Neural progenitor cell (in vitro differentiated cells): ENCODE results near the gene XRN1. TPM values are rescaled to one million over a fixed set of nuclear protein-coding genes. Genes with fewer than 3 reads are reported as not detected.
"Not testable (repeated sequence)": the region's sequence is repeated elsewhere in the genome, so short reads cannot be mapped to it uniquely, and the experiment has no call there.

ENCODE experiments used
- DNase-seq: peaks from one replicate; pipeline ENCODE4 v3.0.0-alpha.2; 2016; ENCODE audit warnings: low spot score
- H2AFZ ChIP-seq: fragments of 200-600 bp; sonication (generic); replicated peaks from 2 replicates; pipeline ENCODE4 v1.6.1; 2016; ENCODE audit warnings: antibody characterized with exemption
- H3F3A ChIP-seq: fragments of 200-600 bp; sonication (generic); 2 replicates; pipeline ENCODE4 v1.6.1; 2016; ENCODE audit warnings: antibody characterized with exemption, low read depth
- H3K27ac ChIP-seq: fragments of 200-600 bp; sonication (generic); 2 replicates; pipeline ENCODE4 v1.5.1; 2016; ENCODE audit warnings: mild to moderate bottlenecking
- H3K27me3 ChIP-seq: fragments of 200-600 bp; sonication (generic); 2 replicates; pipeline ENCODE4 v1.6.1; 2016; ENCODE audit warnings: mild to moderate bottlenecking, moderate library complexity
- H3K36me3 ChIP-seq: fragments of 200-600 bp; sonication (generic); 2 replicates; pipeline ENCODE4 v1.5.1; 2016
- H3K4me1 ChIP-seq: fragments of 200-600 bp; sonication (generic); 2 replicates; pipeline ENCODE4 v1.6.1; 2016; ENCODE audit warnings: mixed run types
- H3K4me2 ChIP-seq: fragments of 200-600 bp; sonication (generic); 2 replicates; pipeline ENCODE4 v1.6.1; 2016
- H3K4me3 ChIP-seq: fragments of 200-600 bp; sonication (generic); 2 replicates; pipeline ENCODE4 v1.5.1; 2016
- H3K79me2 ChIP-seq: fragments of 200-600 bp; sonication (generic); 2 replicates; pipeline ENCODE4 v1.6.1; 2016; ENCODE audit warnings: low read depth
- H3K9ac ChIP-seq: fragments of 200-600 bp; sonication (generic); 2 replicates; pipeline ENCODE4 v1.6.1; 2016
- H3K9me3 ChIP-seq: fragments of 200-600 bp; sonication (generic); 2 replicates; pipeline ENCODE4 v1.5.1; 2016; ENCODE audit warnings: low read depth
- H4K20me1 ChIP-seq: fragments of 200-600 bp; sonication (generic); 2 replicates; pipeline ENCODE4 v1.6.1; 2016; ENCODE audit warnings: low read depth
- H3K27ac Mint-ChIP-seq: 3 replicates; pipeline ENCODE4 v1.8.0; 2021; ENCODE audit warnings: mixed read lengths
- H3K27me3 Mint-ChIP-seq: 2 replicates; pipeline ENCODE4 v1.8.0; 2022; ENCODE audit warnings: low read depth, mild to moderate bottlenecking, inconsistent platforms, moderate library complexity, mixed read lengths; ENCODE audit not compliant: insufficient read depth
- H3K36me3 Mint-ChIP-seq: 3 replicates; pipeline ENCODE4 v1.8.0; 2021; ENCODE audit warnings: mixed read lengths
- H3K4me1 Mint-ChIP-seq: 3 replicates; pipeline ENCODE4 v1.8.0; 2021; ENCODE audit warnings: mixed read lengths
- H3K4me3 Mint-ChIP-seq: 3 replicates; pipeline ENCODE4 v1.8.0; 2021; ENCODE audit warnings: mild to moderate bottlenecking, moderate library complexity, mixed read lengths
- H3K9me3 Mint-ChIP-seq: 3 replicates; pipeline ENCODE4 v1.8.0; 2020; ENCODE audit warnings: mixed read lengths
- CTCF ChIP-seq: fragments of 200-600 bp; sonication (generic); IDR thresholded peaks from 2 replicates; pipeline ENCODE4 v1.5.1; 2017; ENCODE audit warnings: antibody characterized with exemption, mild to moderate bottlenecking
- EZH2 ChIP-seq: fragments of 200-600 bp; sonication (generic); IDR thresholded peaks from 2 replicates; pipeline ENCODE4 v1.6.1; 2017; ENCODE audit warnings: antibody characterized with exemption, mild to moderate bottlenecking, moderate library complexity
- EZH2phosphoT487 ChIP-seq: fragments of 200-600 bp; sonication (generic); IDR thresholded peaks from 2 replicates; pipeline ENCODE4 v1.6.1; 2017; ENCODE audit warnings: antibody characterized with exemption
- total RNA-seq: library from RNA; depleted of rRNA; stranded (reverse); fragments of >200 nt; gene quantifications from 2 replicates; pipeline ENCODE4 v1.2.3, GENCODE V29; 2015; ENCODE audit warnings: low replicate concordance

Gene XRN1
- total RNA-seq, 1 donor from 2014 or later, result 40.1 TPM

GRCh38 chr3:142374687-142375086 is 73.2 kb downstream of the XRN1 start:
- no peak overlapping the region for H3K27ac ChIP-seq
- no peak overlapping the region for H3K4me3 ChIP-seq
- H3K4me3 Mint-ChIP-seq, result no peak overlapping the region
- no peaks in the 10 kb centered on the region for H3K9me3 Mint-ChIP-seq
- H3K4me1 ChIP-seq, result no peaks in the 10 kb centered on the region
- peaks cover 19% of the 10 kb centered on the region for H3K36me3 ChIP-seq
- H4K20me1 ChIP-seq, result no peaks in the 10 kb centered on the region
- no peaks in the 10 kb centered on the region for H3K27me3 Mint-ChIP-seq
- no peak overlapping the region for H3K9ac ChIP-seq
- H3K79me2 ChIP-seq, result no peaks in the 10 kb centered on the region
- no peak overlapping the region for H3K27ac Mint-ChIP-seq
- peaks cover 8% of the 10 kb centered on the region for H3K36me3 Mint-ChIP-seq
- DNase-seq, result no peak
- no peak overlapping the region for H2AFZ ChIP-seq
- no peaks in the 10 kb centered on the region for H3K27me3 ChIP-seq
- no peaks in the 10 kb centered on the region for H3F3A ChIP-seq
- no peak overlapping the region for H3K4me2 ChIP-seq
- no peak for TF ChIP-seq CTCF
- no peak for TF ChIP-seq EZH2
- no peak for TF ChIP-seq EZH2phosphoT487
- no peaks in the 10 kb centered on the region for H3K4me1 Mint-ChIP-seq
- H3K9me3 ChIP-seq, result no peaks in the 10 kb centered on the region

- H3K4me1 Mint-ChIP-seq, H3K9me3 Mint-ChIP-seq, H3K27me3 ChIP-seq, H2AFZ ChIP-seq, H3K36me3 ChIP-seq, H3K27me3 Mint-ChIP-seq, H3K27ac Mint-ChIP-seq, H3F3A ChIP-seq, DNase-seq, H3K4me3 ChIP-seq, H3K9me3 ChIP-seq, H3K4me3 Mint-ChIP-seq, H3K4me2 ChIP-seq, H3K4me1 ChIP-seq, H3K79me2 ChIP-seq, H3K27ac ChIP-seq, H3K9ac ChIP-seq, H4K20me1 ChIP-seq: not testable (repeated sequence)
- peaks cover 15% of the 10 kb centered on the region for H3K36me3 Mint-ChIP-seq
Measured at GRCh38 chr3:142369576-142369975, 78.3 kb downstream of the XRN1 start.

- no peak for DNase-seq
- peaks cover 2% of the 10 kb centered on the region for H3K27me3 Mint-ChIP-seq
Measured at GRCh38 chr3:142366434-142366833, 81.4 kb downstream of the XRN1 start.

More at GRCh38 chr3:142366434-142366833, 81.4 kb downstream of the XRN1 start:
- Histone ChIP-seq H3K9ac (no peak overlapping the region), H3F3A (peaks cover 4% of the 10 kb centered on the region), H3K4me1 (no peaks in the 10 kb centered on the region), H3K36me3 (peaks cover 14% of the 10 kb centered on the region), H3K4me2 (no peak overlapping the region), H2AFZ (no peak overlapping the region), H3K4me3 (no peak overlapping the region), H4K20me1 (no peaks in the 10 kb centered on the region), H3K9me3 (no peaks in the 10 kb centered on the region), H3K27me3 (no peaks in the 10 kb centered on the region), H3K27ac (no peak overlapping the region), H3K79me2 (no peaks in the 10 kb centered on the region)
- no peak for TF ChIP-seq EZH2
- TF ChIP-seq EZH2phosphoT487, result no peak
- peak; percentile 42 for TF ChIP-seq CTCF
- peaks cover 11% of the 10 kb centered on the region for H3K36me3 Mint-ChIP-seq
- no peak overlapping the region for H3K4me3 Mint-ChIP-seq
- H3K4me1 Mint-ChIP-seq, result no peaks in the 10 kb centered on the region
- H3K9me3 Mint-ChIP-seq, result no peaks in the 10 kb centered on the region
- no peak overlapping the region for H3K27ac Mint-ChIP-seq
